DLD1 (cell line): ENCODE data around the gene AGPAT3.

Experiments used
- in situ Hi-C: cut with HindIII; loops from 2 replicates; pipeline ENCODE4 v1.10.0; 2017; ENCODE audit warnings: low sequenced_read_pairs

Gene AGPAT3

GRCh38 chr21:43971992-43972255 is 106.9 kb downstream of the AGPAT3 start:
- in situ Hi-C loops, result no loop called here

GRCh38 chr21:43972850-43973633 is 108.0 kb downstream of the AGPAT3 start:
- in situ Hi-C loops, result no loop called here

- in situ Hi-C loops, result no loop called here
Measured at GRCh38 chr21:43973634-43973955, 108.6 kb downstream of the AGPAT3 start.

GRCh38 chr21:43974791-43975468 is 109.9 kb downstream of the AGPAT3 start:
- in situ Hi-C loops, result no loop called here

GRCh38 chr21:43975469-43976098 is 110.6 kb downstream of the AGPAT3 start:
- in situ Hi-C loops, result no loop called here

GRCh38 chr21:43976661-43977060 is 111.6 kb downstream of the AGPAT3 start:
- in situ Hi-C loops, result no loop called here

- in situ Hi-C loops, result no loop called here
Measured at GRCh38 chr21:43978060-43978459, 113.0 kb downstream of the AGPAT3 start.

GRCh38 chr21:43979654-43980053 is 114.6 kb downstream of the AGPAT3 start:
- in situ Hi-C loops, result no loop called here

GRCh38 chr21:43981151-43981870 is 116.3 kb downstream of the AGPAT3 start:
- in situ Hi-C loops, result no loop called here

- in situ Hi-C loops, result no loop called here
Measured at GRCh38 chr21:43981871-43982210, 116.8 kb downstream of the AGPAT3 start.

- in situ Hi-C loops, result no loop called here
Measured at GRCh38 chr21:43982489-43983078, 117.6 kb downstream of the AGPAT3 start.

- in situ Hi-C loops, result no loop called here
Measured at GRCh38 chr21:43983390-43983789, 118.4 kb downstream of the AGPAT3 start.

- in situ Hi-C loops, result no loop called here
Measured at GRCh38 chr21:43983860-43984420, 118.9 kb downstream of the AGPAT3 start.

- in situ Hi-C loops, result no loop called here
Measured at GRCh38 chr21:43984905-43985689, 120.1 kb downstream of the AGPAT3 start.

GRCh38 chr21:43985690-43986251 is 120.7 kb downstream of the AGPAT3 start:
- in situ Hi-C loops, result no loop called here

GRCh38 chr21:43986544-43987451 is 121.8 kb downstream of the AGPAT3 start:
- in situ Hi-C loops, result no loop called here

GRCh38 chr21:43987509-43987908 is 122.5 kb downstream of the AGPAT3 start:
- in situ Hi-C loops, result no loop called here

- in situ Hi-C loops, result no loop called here
Measured at GRCh38 chr21:43988016-43988415, 123.0 kb downstream of the AGPAT3 start.
